SK-N-SH (cell line): ENCODE data around the gene LHPP.

Experiments
- CTCF ChIP-seq: fragments of 200-600 bp; sonication (generic); IDR thresholded peaks from 2 replicates; pipeline ENCODE4 v1.6.1; 2017; ENCODE audit warnings: antibody characterized with exemption, mild to moderate bottlenecking, moderate library complexity
- EZH2phosphoT487 ChIP-seq: fragments of 200-600 bp; sonication (generic); IDR thresholded peaks from 2 replicates; pipeline ENCODE4 v1.6.1; 2017; ENCODE audit warnings: low read depth, mixed run types, mild to moderate bottlenecking, antibody characterized with exemption, moderate library complexity, borderline replicate concordance
- FOXM1 ChIP-seq: IDR thresholded peaks from 2 replicates; pipeline ENCODE4 v1.4.0; 2012; ENCODE audit warnings: low read depth, mild to moderate bottlenecking
- RAD21 ChIP-seq: IDR thresholded peaks from 2 replicates; pipeline ENCODE4 v1.6.1; 2012; ENCODE audit warnings: mild to moderate bottlenecking, low read length

GRCh38 chr10:124492266-124492665, 30.6 kb downstream of the LHPP start:
- TF ChIP-seq CTCF, result no peak
- TF ChIP-seq FOXM1, result no peak
- TF ChIP-seq EZH2phosphoT487, result no peak
- no peak for TF ChIP-seq RAD21
